Hematopoietic multipotent progenitor cell treated with erythropoietin and hydrocortisone succinate and interleukin-3 and kit ligand, for 6 days (in vitro differentiated cells): Measurements from ENCODE around the gene GPX1.

Source experiments
- DNase-seq: peaks from one replicate; pipeline ENCODE4 v3.0.0-alpha.2; 2015

The GPX1 gene

DNA sequence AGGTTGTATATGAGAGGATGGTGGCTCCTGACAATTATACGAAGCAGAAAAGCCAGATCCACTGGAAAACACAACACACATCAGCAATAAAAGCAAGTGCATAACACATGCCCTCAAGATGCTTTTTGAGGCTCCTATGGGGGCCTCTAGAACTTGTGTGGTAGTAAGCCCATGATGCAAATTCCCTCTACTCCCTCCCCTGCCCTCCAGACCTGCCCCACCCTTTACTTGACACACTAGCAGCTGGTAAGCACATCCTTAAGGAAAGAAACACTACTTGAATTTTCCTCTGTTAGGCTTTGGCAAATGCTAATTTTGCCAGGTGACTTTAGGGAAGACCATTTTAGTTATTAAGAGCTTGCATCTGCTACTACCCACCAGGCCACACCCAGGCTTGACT, 47.5 kb downstream of the GPX1 start:
- DNase-seq, result no peak
